NCI-H128 (cell line): ENCODE data around the gene GAGE12J.
"Not testable (repeated sequence)": the region's sequence is repeated elsewhere in the genome, so short reads cannot be mapped to it uniquely, and the experiment has no call there.

Experiments
- DNase-seq: peaks from one replicate; lab custom pipeline; 2025; ENCODE audit not compliant: unreplicated experiment; lab: John Stamatoyannopoulos, UW

GAGE12J gene

DNA sequence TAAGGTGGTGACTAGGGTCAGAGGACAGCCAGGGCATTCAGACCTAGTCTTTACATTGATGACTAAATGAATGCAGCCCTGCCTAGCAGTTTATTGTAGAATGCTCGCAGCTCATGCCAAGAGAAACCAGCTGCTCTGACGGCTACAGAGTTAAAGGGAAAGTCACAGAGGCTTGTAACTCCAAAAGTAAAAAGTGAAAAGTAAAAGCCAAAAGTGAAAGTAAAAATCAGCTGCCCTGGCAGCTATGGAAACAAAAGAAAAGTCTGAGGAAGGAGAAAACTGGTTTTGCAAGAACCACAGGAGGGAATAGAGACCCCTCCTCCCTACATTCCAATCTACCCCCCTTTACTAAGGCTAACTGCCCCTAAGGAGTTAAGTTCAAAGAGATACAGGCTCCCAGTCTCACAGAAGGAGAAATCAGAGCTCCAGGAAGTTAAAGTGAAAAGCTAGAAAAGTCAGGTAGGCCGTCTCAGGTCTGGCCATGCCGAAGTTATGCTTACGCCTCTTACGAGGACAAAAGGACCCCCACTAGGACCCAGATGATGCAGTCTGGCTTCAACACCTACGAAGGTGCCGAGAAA is 12.3 kb upstream of the GAGE12J start:
- DNase-seq: no peak

DNA sequence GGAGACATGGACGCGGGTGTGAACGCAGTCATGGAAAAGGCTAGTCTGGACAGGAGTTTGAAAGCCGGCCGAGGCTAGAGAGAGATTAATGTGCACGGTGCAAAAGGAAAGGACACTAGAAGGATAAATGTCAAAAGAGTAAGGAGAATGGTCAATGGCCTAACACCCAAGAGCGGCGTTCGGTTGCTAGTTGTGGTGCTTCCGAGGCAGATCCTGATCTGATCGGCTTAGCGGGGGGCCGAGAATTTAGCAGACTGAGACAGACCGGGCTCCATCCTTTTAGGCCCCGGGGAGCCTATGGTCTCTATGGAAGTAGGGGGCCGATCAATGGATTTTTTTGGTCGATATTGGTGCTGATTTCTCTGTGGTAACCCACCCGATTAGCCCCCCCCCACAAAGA is 11.5 kb upstream of the GAGE12J start:
- no peak for DNase-seq

- DNase-seq: no peak
These were observed 9.7 kb upstream of the GAGE12J start for GRCh38 chrX:49312176-49312575.

GRCh38 chrX:49316085-49316484 is 5.8 kb upstream of the GAGE12J start:
- DNase-seq: no peak

DNA sequence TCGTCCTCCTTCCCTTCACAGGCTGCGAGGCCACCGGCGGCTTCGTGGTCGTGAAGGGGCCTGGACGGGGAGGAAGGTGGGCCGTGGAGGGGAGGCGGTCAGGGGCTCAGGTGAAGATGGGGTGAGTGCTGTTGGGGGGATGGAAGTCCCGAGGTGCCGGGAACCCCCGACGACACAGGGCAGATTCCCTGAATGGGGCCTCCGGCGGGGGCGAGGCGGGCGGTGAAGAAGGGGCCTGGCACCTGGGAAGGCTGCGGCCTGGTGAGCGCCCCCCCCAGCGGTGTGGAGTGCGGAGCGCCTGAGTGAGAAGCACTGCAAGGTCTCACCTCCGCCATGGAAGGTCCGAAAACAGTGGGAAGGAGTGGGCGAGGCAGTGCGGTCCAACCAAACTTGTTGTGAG is 429 bp downstream of the GAGE12J start:
- DNase-seq: not testable (repeated sequence)

GRCh38 chrX:49323735-49324134 is 1.9 kb downstream of the GAGE12J start:
- DNase-seq: not testable (repeated sequence)

DNA sequence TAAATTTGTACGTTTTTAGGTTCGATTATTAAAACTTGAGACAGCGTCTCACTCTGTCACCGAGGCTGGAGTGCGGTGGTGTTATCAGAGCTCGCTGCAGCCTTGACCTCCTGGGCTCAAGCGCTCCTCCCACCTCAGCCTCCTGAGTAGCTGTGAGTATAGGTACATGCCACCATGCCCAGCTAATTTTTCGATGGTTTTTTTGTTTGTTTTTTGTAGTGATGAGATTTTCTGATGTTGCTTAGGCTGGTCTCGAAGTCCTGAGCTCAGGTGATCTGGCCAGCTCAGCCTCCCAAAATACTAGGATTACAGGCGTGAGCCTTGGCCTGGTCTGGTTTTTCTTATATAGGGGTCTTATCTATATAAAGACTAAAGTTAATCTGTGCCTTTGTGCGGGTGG is 8.6 kb downstream of the GAGE12J start:
- not testable (repeated sequence) for DNase-seq

GRCh38 chrX:49331282-49331681 is 9.4 kb downstream of the GAGE12J start, which contains the start of gene GAGE13:
TSS of gene GAGE13 (plus strand) at chrX:49331582. CDS start at chrX:49332738, 1,156 bp downstream.
- not testable (repeated sequence) for DNase-seq

- not testable (repeated sequence) for DNase-seq
These were observed 10.0 kb downstream of the GAGE12J start for GRCh38 chrX:49331841-49332240.

DNA sequence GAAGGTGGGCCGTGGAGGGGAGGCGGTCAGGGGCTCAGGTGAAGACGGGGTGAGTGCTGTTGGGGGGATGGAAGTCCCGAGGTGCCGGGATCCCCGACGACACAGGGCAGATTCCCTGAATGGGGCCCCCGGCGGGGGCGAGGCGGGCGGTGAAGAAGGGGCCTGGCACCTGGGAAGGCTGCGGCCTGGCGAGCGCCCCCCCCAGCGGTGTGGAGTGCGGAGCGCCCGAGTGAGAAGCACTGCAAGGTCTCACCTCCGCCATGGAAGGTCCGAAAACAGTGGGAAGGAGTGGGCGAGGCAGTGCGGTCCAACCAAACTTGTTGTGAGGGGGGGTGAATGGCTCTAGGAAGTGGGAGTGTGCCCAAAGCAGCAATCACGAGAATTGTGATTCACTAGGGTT is 19.6 kb downstream of the GAGE12J start:
- not testable (repeated sequence) for DNase-seq

DNA sequence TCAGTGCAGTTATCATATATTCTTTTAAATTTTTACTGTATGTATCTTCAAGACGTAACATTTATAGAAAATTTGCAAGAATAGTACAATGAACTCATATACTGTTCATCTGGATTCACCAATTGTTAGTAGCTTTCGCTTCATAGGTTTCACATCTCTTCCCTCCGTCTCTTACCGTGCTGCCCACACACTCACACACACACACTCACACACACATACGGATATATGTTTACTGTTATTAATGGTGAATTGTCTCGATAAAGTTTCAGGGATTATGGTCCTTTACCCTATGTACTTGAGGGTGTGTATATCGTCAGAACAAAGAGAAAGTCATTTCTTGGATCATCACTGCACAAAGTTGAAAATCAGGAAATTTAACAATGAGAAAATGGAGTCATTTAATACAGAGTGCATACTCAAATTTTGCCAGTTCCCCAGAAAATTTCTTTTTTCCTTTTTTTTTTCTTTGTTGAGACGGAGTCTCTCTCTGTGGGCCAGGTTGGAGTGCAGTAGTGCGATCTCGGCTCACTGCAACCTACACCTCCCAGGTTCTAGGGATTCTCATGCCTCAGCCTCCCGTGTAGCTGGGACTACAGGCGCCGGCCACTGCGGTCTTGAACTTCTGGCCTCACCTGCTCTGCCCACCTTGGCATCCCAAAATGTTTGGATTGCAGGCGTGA is 22.8 kb downstream of the GAGE12J start:
- not testable (repeated sequence) for DNase-seq

GRCh38 chrX:49345402-49345801 is 23.6 kb downstream of the GAGE12J start:
- not testable (repeated sequence) for DNase-seq

DNA sequence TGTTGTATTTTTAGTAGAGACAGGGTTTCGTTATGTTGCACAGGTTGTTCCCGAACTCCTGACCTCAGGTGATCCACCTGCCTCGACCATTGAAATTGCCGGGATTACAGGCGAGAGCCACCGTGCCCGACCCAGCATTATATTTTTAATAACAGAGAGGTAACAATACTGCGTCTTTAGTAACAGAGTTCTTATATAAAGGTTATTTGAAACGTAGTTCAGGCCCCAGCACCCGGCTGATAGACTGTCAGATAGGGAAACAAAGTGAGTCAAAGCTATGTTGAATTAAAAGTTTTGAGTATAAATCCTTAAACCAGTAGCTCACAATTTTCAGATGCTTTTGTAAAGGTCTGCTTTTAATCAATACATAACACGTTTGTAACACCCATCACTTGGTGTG is 24.3 kb downstream of the GAGE12J start:
- not testable (repeated sequence) for DNase-seq
